Stimulated activated naive CD8-positive, alpha-beta T cell treated with anti-CD3 and anti-CD28 coated beads, Interleukin-15, amount 100 ng/mL, for 72 hours (primary cell): ENCODE data around the gene PTGES.
"Not testable (repeated sequence)": the region's sequence is repeated elsewhere in the genome, so short reads cannot be mapped to it uniquely, and the experiment has no call there.

ENCODE experiments used
- ATAC-seq: fragments of 150-1000 bp; cut with Tn5 transposase; 2 replicates; pipeline ENCODE4 v1.10.0; 2021; ENCODE audit warnings: mild to moderate bottlenecking, moderate library complexity
- DNase-seq, 2 donors: peaks; one replicate each; pipeline ENCODE4 v3.0.0; 2021 to 2022
- H3K27ac Mint-ChIP-seq, 2 donors: one replicate each; pipeline ENCODE4 v1.8.0; 2022; ENCODE audit warnings: mild to moderate bottlenecking in 2 of 2, mixed read lengths in 2 of 2, moderate library complexity in 2 of 2
- H3K27me3 Mint-ChIP-seq: one replicate; pipeline ENCODE4 v1.8.0; 2022; ENCODE audit warnings: mixed read lengths
- H3K4me1 Mint-ChIP-seq: one replicate; pipeline ENCODE4 v1.8.0; 2022; ENCODE audit warnings: mild to moderate bottlenecking, mixed read lengths
- H3K4me3 Mint-ChIP-seq, 2 donors: one replicate each; pipeline ENCODE4 v1.8.0; 2022; ENCODE audit warnings: mild to moderate bottlenecking in 2 of 2, mixed read lengths in 2 of 2, moderate library complexity in 1 of 2
- H3K9me3 Mint-ChIP-seq, 2 donors: one replicate each; pipeline ENCODE4 v1.8.0; 2022; ENCODE audit warnings: mixed read lengths in 2 of 2

PTGES gene

DNA sequence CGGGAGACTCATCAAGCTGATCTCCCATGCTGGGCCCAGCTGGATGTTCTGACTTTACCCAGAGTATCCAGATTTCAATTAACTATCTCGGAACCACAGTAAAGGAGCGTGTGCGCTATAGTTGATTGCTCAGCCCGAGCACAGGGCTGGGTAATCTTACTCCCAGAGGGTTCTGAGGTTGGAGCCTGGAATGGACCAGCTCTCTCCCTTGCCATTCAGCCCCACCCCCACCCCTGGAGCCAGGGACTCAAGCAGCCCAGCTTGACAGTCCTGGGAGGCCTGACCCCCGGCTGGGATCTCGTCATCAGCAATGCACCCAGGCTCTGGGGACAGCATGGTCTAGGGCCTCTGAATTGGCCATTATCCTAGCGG lies 23.7 kb upstream of the PTGES start:
- H3K27me3 Mint-ChIP-seq: peaks cover 28% of the 10 kb centered on the region
- H3K4me1 Mint-ChIP-seq: peaks cover 27% of the 10 kb centered on the region
- no peaks in the 10 kb centered on the region for H3K9me3 Mint-ChIP-seq
- ATAC-seq (no peak), DNase-seq (no peak)
- H3K4me3 Mint-ChIP-seq: peak overlapping the region; percentile 63 to 78
- H3K27ac Mint-ChIP-seq: peak overlapping the region in 1 of 2 donors; percentile 48

GRCh38 chr9:129776096-129776495 lies 23.3 kb upstream of the PTGES start:
- H3K4me3 Mint-ChIP-seq, ATAC-seq, H3K27ac Mint-ChIP-seq, H3K9me3 Mint-ChIP-seq, DNase-seq: not testable (repeated sequence)
- Mint-ChIP-seq H3K4me1 (peaks cover 26% of the 10 kb centered on the region), H3K27me3 (peaks cover 28% of the 10 kb centered on the region)

- peaks cover 28% of the 10 kb centered on the region for H3K27me3 Mint-ChIP-seq
- H3K27ac Mint-ChIP-seq: no peak overlapping the region
Observed at GRCh38 chr9:129775448-129775798, 22.6 kb upstream of the PTGES start.

GRCh38 chr9:129774791-129775447 lies 22.1 kb upstream of the PTGES start:
- Mint-ChIP-seq H3K27ac (no peak overlapping the region), H3K27me3 (peaks cover 26% of the 10 kb centered on the region), H3K9me3 (no peaks in the 10 kb centered on the region), H3K4me1 (peaks cover 19% of the 10 kb centered on the region), H3K4me3 (no peak overlapping the region)
- ATAC-seq (no peak), DNase-seq (no peak)

More at GRCh38 chr9:129775448-129775798, 22.6 kb upstream of the PTGES start:
- Mint-ChIP-seq H3K4me1 (peaks cover 19% of the 10 kb centered on the region), H3K4me3 (no peak overlapping the region), H3K9me3 (no peaks in the 10 kb centered on the region)
- DNase-seq (no peak), ATAC-seq (no peak)

DNA sequence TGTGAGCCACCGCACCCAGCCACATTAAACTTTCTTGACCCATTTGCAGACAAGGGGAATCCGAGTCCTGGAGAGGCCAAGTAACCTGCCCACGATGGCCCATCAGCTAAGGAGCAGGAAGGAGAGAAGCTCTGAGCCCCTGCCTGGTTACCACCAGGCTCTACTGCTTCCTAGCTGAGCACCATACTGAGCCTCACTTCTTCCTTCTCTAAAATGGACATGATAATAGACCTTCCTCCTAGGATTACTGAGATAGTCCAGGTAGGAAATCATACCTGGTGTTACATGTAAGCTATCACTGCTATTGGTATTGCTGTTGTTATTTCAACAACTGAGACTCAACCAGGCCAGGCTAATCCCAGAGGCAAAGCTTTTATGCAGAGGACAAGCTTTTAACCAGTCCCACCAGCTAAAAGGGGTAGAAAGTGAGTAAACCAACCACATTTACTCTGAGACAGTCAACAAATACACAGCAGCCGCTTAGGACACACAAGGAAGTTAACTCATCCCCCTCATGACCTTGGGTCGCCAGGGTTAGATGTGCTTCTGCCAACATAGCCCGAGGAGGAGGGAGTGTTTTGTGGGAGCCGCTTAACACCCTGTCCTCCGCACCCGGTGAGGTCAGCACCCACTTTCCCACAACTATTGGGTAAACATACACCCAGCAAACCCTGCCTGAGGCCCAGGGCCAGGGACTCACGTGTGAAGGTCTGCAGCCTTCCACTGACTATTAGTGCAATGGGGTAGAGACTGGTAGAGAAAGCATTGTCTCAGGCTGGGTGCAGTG lies 20.6 kb upstream of the PTGES start:
- Mint-ChIP-seq H3K9me3 (no peaks in the 10 kb centered on the region), H3K27ac (peak overlapping the region in 1 of 2 donors; percentile 5), H3K27me3 (peaks cover 16% of the 10 kb centered on the region), H3K4me3 (no peak overlapping the region), H3K4me1 (peaks cover 19% of the 10 kb centered on the region)
- ATAC-seq (no peak), DNase-seq (no peak)

- no peak overlapping the region for H3K4me3 Mint-ChIP-seq
- H3K27me3 Mint-ChIP-seq: no peaks in the 10 kb centered on the region
- ATAC-seq (no peak), DNase-seq (no peak)
- H3K27ac Mint-ChIP-seq: no peak overlapping the region
- H3K4me1 Mint-ChIP-seq: no peaks in the 10 kb centered on the region
- no peaks in the 10 kb centered on the region for H3K9me3 Mint-ChIP-seq
Observed at GRCh38 chr9:129770741-129771140, 17.9 kb upstream of the PTGES start.

GRCh38 chr9:129769669-129770068 lies 16.8 kb upstream of the PTGES start:
- no peak overlapping the region for H3K27ac Mint-ChIP-seq
- no peak overlapping the region for H3K4me3 Mint-ChIP-seq
- H3K9me3 Mint-ChIP-seq: no peaks in the 10 kb centered on the region
- ATAC-seq: no peak
- H3K4me1 Mint-ChIP-seq: no peaks in the 10 kb centered on the region
- H3K27me3 Mint-ChIP-seq: no peaks in the 10 kb centered on the region
- no peak for DNase-seq

GRCh38 chr9:129768486-129768885 lies 15.6 kb upstream of the PTGES start:
- Mint-ChIP-seq H3K27me3 (no peaks in the 10 kb centered on the region), H3K4me1 (no peaks in the 10 kb centered on the region), H3K4me3 (no peak overlapping the region)

DNA sequence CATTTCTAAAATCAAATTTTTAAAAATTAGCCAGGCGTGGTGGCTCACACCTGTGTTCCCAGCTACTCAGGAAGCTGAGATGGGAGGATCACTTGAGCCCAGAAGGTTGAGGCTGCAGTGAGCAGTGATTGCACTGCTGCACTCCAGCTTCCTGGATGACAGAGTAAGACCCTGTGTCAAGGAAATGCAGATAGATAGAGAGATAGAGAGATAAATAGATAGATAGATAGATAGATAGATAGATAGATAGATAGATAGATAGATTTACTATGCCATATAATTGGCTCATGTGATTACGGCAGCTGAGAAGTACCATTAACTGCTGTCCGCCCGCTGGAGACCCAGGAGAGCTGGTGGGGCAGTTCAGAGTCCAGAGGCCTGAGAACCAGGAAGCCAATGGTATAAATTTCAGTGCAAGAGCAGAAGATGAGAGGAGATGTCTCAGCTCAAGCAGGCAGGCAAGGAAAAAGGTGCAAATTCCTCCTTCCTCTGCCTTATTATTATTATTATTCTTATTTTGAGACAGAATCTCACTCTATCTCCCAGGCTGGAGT lies 13.0 kb upstream of the PTGES start:
- Mint-ChIP-seq H3K4me3 (no peak overlapping the region), H3K27me3 (no peaks in the 10 kb centered on the region), H3K4me1 (no peaks in the 10 kb centered on the region), H3K9me3 (no peaks in the 10 kb centered on the region), H3K27ac (no peak overlapping the region)
- ATAC-seq (no peak), DNase-seq (no peak)

More at GRCh38 chr9:129768486-129768885, 15.6 kb upstream of the PTGES start:
- H3K27ac Mint-ChIP-seq: no peak overlapping the region
- no peak for ATAC-seq
- no peak for DNase-seq
- H3K9me3 Mint-ChIP-seq: no peaks in the 10 kb centered on the region

- Mint-ChIP-seq H3K4me1 (peaks cover 2% of the 10 kb centered on the region), H3K27ac (no peak overlapping the region), H3K27me3 (peaks cover 3% of the 10 kb centered on the region), H3K9me3 (no peaks in the 10 kb centered on the region), H3K4me3 (no peak overlapping the region)
- ATAC-seq: no peak
- no peak for DNase-seq
Observed at GRCh38 chr9:129762985-129763926, 10.4 kb upstream of the PTGES start.

DNA sequence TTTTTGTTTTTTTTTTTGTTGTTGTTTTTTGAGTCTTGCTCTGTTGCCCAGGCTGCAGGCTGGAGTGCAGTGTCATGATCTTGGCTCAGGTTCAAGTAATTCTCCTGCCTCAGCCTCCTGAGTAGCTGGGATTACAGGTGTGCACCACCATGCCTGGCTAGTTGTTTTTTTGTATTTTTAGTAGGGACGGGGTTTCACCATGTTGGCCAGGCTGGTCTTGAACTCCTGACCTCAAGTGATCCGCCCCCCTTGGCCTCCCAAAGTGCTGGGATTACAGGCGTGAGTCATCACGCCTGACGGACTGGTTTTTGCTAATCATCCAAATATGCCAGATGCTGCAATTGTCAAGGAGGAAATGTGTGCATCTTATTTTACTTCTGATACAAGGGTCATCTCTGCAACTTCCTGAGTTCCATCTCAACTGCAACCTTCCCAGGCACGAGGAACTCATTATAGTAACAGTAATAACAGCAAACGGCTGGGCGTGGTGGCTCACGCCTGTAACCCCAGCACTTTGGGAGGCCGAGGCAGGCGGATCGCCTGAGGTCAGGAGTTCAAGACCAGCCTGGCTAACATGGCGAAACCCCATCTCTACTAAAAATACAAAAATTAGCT lies 9.6 kb upstream of the PTGES start:
- DNase-seq, H3K4me1 Mint-ChIP-seq, H3K27me3 Mint-ChIP-seq, H3K9me3 Mint-ChIP-seq, H3K4me3 Mint-ChIP-seq, H3K27ac Mint-ChIP-seq, ATAC-seq: not testable (repeated sequence)

GRCh38 chr9:129761901-129762369 lies 9.1 kb upstream of the PTGES start:
- Mint-ChIP-seq H3K4me1 (peaks cover 15% of the 10 kb centered on the region), H3K9me3 (no peaks in the 10 kb centered on the region), H3K27ac (no peak overlapping the region), H3K4me3 (no peak overlapping the region), H3K27me3 (peaks cover 9% of the 10 kb centered on the region)
- DNase-seq (no peak), ATAC-seq (no peak)

- no peak overlapping the region for H3K27ac Mint-ChIP-seq
- H3K9me3 Mint-ChIP-seq: no peaks in the 10 kb centered on the region
Observed at GRCh38 chr9:129761293-129761900, 8.6 kb upstream of the PTGES start.

GRCh38 chr9:129760784-129761183 lies 7.9 kb upstream of the PTGES start:
- peaks cover 17% of the 10 kb centered on the region for H3K4me1 Mint-ChIP-seq
- not testable (repeated sequence) for H3K9me3 Mint-ChIP-seq, ATAC-seq, H3K27me3 Mint-ChIP-seq, H3K4me3 Mint-ChIP-seq, DNase-seq
- H3K27ac Mint-ChIP-seq: peak overlapping the region in 1 of 2 donors; percentile 71

More at GRCh38 chr9:129761293-129761900, 8.6 kb upstream of the PTGES start:
- no peak for ATAC-seq
- Mint-ChIP-seq H3K4me3 (no peak overlapping the region), H3K27me3 (peaks cover 9% of the 10 kb centered on the region), H3K4me1 (peaks cover 17% of the 10 kb centered on the region)
- no peak for DNase-seq
